Measurements from ENCODE around the gene EPS8L2.

The EPS8L2 gene

DNA sequence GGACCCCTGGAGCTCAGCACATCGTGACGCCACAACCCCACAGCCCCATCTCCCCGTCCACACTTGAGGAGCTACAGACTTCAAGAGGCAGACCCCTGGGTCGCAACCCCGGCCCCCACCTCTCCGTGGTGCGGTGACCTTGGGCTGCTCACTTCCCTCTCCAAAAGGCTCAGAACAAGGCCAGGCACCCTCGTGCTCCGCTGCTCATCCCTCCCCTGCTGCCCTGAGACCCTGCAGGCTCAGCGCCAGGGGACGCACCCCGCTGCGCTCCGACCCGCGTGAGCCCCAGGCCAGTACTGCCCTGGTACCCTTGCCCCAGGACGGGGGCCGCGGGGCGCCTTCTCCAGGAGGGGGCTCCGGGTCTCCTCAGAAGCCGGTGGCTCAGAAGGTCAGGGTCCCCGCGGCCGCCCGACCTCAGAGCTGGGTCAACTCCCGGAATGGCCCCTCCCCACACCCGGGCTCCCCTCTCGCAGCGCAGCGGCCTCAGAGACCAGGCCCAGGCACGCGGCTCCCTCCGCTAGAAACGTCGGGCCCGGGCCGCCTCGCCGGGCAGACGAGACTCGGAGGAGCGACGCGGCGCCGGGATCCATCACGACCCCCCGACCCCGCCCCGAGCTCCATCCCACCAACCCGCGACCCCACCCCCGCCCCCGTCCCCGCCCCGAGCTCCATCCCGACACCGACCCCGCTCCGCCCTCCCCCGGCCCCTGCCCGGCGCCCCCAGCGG lies 70.7 kb downstream of the EPS8L2 start:
- Histone ChIP-seq H3K4me1 (ENCODE audit: control insufficient read depth, insufficient read depth, low read length) (peaks cover 24% of the 10 kb centered on the region), H3K27me3 (ENCODE audit: control insufficient read depth, insufficient read depth, low read length, poor library complexity, severe bottlenecking) (no peaks in the 10 kb centered on the region), H3K9me3 (ENCODE audit: control insufficient read depth, low read length) (no peaks in the 10 kb centered on the region), H3K36me3 (ENCODE audit: control insufficient read depth, insufficient read depth, low read length) (no peaks in the 10 kb centered on the region), H3K4me3 (ENCODE audit: insufficient read depth, low read depth, low read length) (peak overlapping the region; percentile 77), H3K27ac (ENCODE audit: insufficient read depth, low read depth, low read length, poor library complexity, severe bottlenecking) (peak overlapping the region; percentile 84)
- 1% methylated on average over 62 to 65 of the region's 65 CpGs for WGBS, 2 experiments
